T1000 (cell line): ENCODE measurements around the gene CCER1.

Source experiments
- DNase-seq: peaks from one replicate; lab custom pipeline; 2025; ENCODE audit warnings: mixed read lengths; lab: John Stamatoyannopoulos, UW

The CCER1 gene

DNA sequence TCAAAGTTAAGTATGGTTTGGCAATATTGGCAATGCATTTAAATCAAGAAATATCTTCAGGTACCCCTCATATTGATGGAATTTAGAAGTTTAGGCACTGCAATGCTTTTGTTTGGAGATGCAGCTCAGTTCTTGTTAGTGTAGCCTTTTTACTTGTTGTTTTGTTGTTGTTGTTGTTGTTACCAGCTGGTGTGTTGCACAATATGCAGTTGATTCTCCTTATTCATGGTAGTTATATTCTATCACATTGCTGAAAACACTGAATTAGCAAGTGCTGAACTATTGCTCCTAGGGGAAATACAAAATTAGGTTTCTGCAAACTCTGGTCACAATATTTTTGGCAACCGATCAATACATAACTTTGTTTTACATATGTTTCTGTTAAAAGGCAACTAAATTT lies 34.8 kb downstream of the CCER1 start:
- no peak for DNase-seq

GRCh38 chr12:90917431-90917830 lies 37.5 kb downstream of the CCER1 start:
- DNase-seq, result no peak

DNA sequence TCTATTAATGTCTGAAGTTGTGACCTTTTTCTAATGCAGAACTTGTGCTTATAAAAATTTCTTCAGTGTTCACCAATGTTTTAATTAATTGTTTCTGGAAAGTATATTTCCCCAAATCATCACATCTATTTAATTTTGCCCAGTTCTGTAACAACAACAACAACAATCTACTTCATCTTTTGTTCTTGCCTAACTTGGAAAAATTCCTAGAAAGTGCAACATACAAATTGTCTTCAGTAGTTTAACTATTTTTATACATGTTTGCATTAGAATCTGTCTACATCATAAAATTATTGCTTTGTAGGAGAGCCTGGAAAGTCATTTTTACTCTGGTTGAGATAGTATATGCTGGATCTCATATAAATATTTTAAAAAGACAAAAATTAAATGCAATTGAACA lies 38.5 kb downstream of the CCER1 start:
- DNase-seq, result no peak

DNA sequence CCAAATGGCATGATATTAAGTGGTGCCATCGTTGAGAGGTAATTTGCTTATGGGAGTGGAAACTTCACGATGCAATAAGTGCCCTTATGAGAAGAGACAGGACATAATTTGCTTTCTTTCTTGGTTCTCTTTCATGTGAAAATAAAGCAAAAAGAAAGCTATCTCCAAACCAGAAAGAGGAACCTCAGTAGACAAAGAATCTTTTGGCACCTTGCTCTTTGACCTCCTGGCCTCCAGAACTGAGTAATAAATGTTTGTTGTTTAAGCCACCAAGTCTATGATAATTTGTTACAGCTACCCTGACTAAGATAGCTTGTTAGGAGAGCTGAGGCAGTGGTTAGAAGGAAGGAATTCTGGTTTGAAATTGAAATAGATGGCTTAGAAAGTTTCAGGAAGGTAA lies 39.6 kb downstream of the CCER1 start:
- no peak for DNase-seq

DNA sequence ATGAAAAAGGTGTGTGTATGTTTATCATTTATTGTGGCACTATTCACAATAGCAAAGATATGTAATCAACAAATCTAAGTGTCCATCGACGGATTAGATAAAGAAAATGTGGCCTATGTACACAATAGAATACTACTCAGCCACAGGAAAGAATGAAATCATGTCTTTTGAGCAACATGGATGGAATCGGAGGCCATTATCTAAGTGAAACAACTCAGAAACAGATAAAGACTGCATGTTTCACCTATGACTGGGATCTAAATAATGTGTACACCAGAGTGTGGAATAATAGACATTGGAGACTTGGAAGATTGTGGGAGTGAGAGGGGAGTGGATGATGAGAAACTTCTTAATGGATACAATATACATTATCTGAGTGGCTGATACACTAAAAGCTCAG lies 44.0 kb downstream of the CCER1 start:
- no peak for DNase-seq

GRCh38 chr12:90909069-90909770 lies 45.8 kb downstream of the CCER1 start:
- DNase-seq, result peak; percentile 88

GRCh38 chr12:90908465-90908864 lies 46.5 kb downstream of the CCER1 start:
- no peak for DNase-seq

- no peak for DNase-seq
Measured at GRCh38 chr12:90905691-90906370, 49.1 kb downstream of the CCER1 start.

GRCh38 chr12:90902596-90902995 lies 52.4 kb downstream of the CCER1 start:
- DNase-seq, result no peak
